AG04449 (cell line): ENCODE results near the gene AGBL4.

Experiments
- CTCF ChIA-PET: fragments of 350-600 bp; formaldehyde crosslinking; extraction: SDS; loops from one replicate; lab custom pipeline; 2021; ENCODE audit warnings: antibody characterized with exemption; lab: Yijun Ruan, JAX
- POLR2A ChIA-PET: fragments of 400-600, 350-600 bp; formaldehyde crosslinking; extraction: SDS; loops from one replicate; lab custom pipeline; 2020; ENCODE audit warnings: antibody characterized with exemption, inconsistent platforms; lab: Yijun Ruan, JAX
- DNase-seq: peaks from one replicate; pipeline ENCODE4 v3.0.0-alpha.2; 2010; ENCODE audit warnings: low read depth, low spot score
- H3K4me3 ChIP-seq: 2 replicates; pipeline ENCODE4 v1.5.1; 2011; ENCODE audit warnings: low read depth, mild to moderate bottlenecking, control low read depth, low read length
- TF ChIP-seq, protein P1 (sequence below): IDR thresholded peaks from one replicate; pipeline ENCODE4 v1.5.1; 2011; ENCODE audit warnings: mild to moderate bottlenecking, moderate library complexity, low read length, control low read depth, inconsistent platforms; ENCODE audit not compliant: insufficient read depth; ENCODE audit errors: missing control alignments

AGBL4 gene

GRCh38 chr1:49251019-49251784 lies 772.6 kb downstream of the AGBL4 start:
- no peak for DNase-seq
- ChIA-PET POLR2A (no interaction called here), CTCF (no interaction called here)
- TF ChIP-seq, protein P1, sequence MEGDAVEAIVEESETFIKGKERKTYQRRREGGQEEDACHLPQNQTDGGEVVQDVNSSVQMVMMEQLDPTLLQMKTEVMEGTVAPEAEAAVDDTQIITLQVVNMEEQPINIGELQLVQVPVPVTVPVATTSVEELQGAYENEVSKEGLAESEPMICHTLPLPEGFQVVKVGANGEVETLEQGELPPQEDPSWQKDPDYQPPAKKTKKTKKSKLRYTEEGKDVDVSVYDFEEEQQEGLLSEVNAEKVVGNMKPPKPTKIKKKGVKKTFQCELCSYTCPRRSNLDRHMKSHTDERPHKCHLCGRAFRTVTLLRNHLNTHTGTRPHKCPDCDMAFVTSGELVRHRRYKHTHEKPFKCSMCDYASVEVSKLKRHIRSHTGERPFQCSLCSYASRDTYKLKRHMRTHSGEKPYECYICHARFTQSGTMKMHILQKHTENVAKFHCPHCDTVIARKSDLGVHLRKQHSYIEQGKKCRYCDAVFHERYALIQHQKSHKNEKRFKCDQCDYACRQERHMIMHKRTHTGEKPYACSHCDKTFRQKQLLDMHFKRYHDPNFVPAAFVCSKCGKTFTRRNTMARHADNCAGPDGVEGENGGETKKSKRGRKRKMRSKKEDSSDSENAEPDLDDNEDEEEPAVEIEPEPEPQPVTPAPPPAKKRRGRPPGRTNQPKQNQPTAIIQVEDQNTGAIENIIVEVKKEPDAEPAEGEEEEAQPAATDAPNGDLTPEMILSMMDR: no peak
- no peak overlapping the region for H3K4me3 ChIP-seq

DNA sequence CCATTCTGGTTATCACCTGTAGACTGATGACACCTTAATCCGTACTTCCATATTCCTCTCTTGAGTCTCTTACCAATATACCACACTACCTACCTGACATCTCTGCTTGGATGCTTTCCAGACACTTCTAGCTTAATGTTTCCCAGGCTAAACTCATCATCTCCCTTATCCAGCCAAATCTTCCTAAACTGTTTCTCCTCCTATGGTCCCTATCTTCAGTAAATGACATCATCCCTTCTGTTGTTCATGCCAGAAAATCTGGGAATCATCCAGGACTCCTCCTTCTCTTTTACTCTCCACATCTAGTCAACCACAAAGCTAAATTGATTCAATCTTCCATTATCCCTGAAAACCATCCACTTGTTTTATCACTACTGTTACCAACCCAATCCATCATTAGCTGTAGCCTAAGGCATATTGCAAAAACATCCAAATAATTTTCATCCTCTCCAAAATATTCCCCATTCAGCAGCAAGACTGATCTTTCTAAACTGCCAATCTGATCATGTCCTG lies 783.0 kb downstream of the AGBL4 start:
- DNase-seq: no peak
- CTCF ChIA-PET: no interaction called here
- no peak overlapping the region for H3K4me3 ChIP-seq
- TF ChIP-seq, protein P1: no peak
- POLR2A ChIA-PET: no interaction called here

DNA sequence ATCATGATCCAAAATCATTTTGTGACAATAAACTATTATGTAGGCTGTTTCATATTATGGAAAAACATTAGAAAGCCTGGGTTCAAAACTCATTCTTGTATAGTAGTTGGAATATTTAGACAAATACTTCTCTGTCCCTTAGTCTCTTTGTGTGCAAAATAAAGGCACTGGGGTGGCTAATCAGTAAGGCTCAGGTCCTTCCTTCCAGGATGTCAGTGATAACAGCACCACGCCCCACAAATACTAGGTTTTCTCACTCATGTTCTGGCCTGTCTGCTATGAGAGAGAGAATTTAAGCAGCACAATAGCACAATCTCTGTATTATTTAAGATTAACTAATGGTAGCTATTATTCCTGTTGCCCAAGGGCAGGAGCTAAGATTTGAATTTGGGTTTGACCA lies 788.8 kb downstream of the AGBL4 start:
- no peak for DNase-seq
- ChIA-PET POLR2A (no interaction called here), CTCF (no interaction called here)
- H3K4me3 ChIP-seq: no peak overlapping the region
- TF ChIP-seq, protein P1: no peak

DNA sequence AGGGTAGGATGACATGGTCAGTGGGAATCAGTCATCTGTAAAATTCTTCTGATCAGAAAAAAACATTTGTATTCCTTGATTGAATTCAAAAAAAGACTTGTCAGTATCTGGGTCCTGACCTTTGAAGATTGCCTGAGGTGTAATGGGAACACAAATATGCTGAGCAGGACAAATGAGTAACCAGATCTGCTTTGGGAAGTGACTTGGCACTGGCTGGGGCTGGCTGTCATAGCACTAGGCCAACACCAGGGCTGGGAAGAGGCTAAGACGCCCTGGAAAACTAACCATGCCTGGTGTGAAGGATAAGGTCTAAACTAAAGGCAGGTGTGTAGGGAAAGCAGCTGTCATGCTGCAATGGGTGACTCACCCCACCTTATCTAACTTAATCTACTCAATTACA lies 794.2 kb downstream of the AGBL4 start:
- TF ChIP-seq, protein P1: no peak
- CTCF ChIA-PET: no interaction called here
- POLR2A ChIA-PET: no interaction called here
- no peak for DNase-seq
- no peak overlapping the region for H3K4me3 ChIP-seq

DNA sequence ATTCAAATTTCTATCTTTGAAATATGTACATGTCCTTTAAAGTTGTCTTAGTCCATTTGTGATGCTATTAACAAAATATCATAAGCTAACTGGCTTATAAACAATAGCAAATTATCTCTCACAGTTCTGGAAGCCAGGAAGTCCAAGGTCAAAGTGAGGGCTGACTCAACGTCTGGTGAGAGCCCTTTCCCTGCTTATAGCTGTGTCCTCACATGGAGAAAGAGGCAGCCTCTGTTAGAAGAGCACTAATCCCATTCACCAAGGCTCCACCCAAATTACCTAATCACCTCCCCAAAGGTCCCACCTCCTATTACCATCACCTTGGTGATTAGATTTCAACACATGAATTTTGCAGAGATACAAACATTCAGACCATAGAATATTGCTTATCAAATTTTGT lies 797.0 kb downstream of the AGBL4 start:
- DNase-seq: no peak
- TF ChIP-seq, protein P1: no peak
- H3K4me3 ChIP-seq: no peak overlapping the region
- CTCF ChIA-PET: no interaction called here
- POLR2A ChIA-PET: no interaction called here

DNA sequence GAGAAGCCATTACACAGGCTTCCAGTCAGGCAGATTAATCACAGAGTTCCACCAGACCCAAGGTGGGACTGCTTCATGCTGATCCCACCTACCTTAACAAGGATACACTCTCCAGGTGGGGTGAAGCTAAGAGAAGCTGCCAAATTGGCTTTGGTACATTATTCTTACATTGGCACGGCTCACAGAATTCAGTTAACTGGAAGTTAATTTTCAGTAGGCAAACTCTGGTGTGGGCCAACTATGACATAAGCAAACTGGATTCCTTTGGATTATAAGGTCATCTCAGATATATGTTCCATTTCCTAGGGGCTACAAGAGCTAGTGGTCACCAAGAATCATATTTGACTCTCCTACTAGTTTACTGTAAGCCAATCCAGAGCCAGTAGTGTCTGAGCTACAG lies 798.3 kb downstream of the AGBL4 start:
- POLR2A ChIA-PET: no interaction called here
- TF ChIP-seq, protein P1: no peak
- DNase-seq: no peak
- CTCF ChIA-PET: no interaction called here
- H3K4me3 ChIP-seq: no peak overlapping the region
